HCT116 (cell line): ENCODE data around the gene SNN. TPM values are rescaled to one million over a fixed set of nuclear protein-coding genes. Genes with fewer than 3 reads are reported as not detected.

Experiments used
- ATAC-seq: fragments of 200-7000 bp; cut with Tn5 transposase; 2 replicates; pipeline ENCODE4 v1.9.1; 2020; ENCODE audit warnings: mild to moderate bottlenecking, moderate library complexity
- BruUV-seq: library from RNA; stranded (reverse); fragments of 400-500 nt; replicated peaks from 2 replicates; lab custom pipeline; 2021; lab: Mats Ljungman, UMichigan
- CTCF ChIA-PET: fragments of 300-600 bp; sonication (Branson Sonifier 250); formaldehyde crosslinking; loops from one replicate; lab custom pipeline; 2021; ENCODE audit warnings: antibody characterized with exemption; lab: Charles Lee
- POLR2A ChIA-PET: fragments of 300-600, 350-600 bp; sonication (Branson Sonifier 250); formaldehyde crosslinking; loops from one replicate; lab custom pipeline; 2021; ENCODE audit warnings: antibody characterized with exemption; lab: Charles Lee
- RAD21 ChIA-PET, 2 experiments: fragments of 300-600 bp; sonication (Branson Sonifier 250); formaldehyde crosslinking; loops; one replicate each; lab custom pipeline; 2023; ENCODE audit warnings: low total read pairs in 2 of 2; ENCODE audit not compliant: uncharacterized antibody in 2 of 2, unreplicated experiment in 2 of 2, low non-redundant PET in 1 of 2; lab: Charles Lee
- DNase-seq: peaks from one replicate; pipeline ENCODE4 v3.0.0-alpha.2; 2010; ENCODE audit warnings: low read depth, low spot score
- H2AFZ ChIP-seq: fragments of 200-600 bp; shearing (Covaris generic), sonication (generic); 2 replicates; pipeline ENCODE4 v1.6.1; 2017; ENCODE audit warnings: low read depth, mixed run types, mixed read lengths, antibody characterized with exemption, low read length; ENCODE audit not compliant: poor library complexity, severe bottlenecking
- H3K27ac ChIP-seq: 2 replicates; pipeline ENCODE4 v1.5.1; 2012; ENCODE audit warnings: low read depth, low read length
- H3K27me3 ChIP-seq: fragments of 200-600 bp; sonication (generic); 2 replicates; pipeline ENCODE4 v1.6.1; 2016; ENCODE audit warnings: mixed run types, low read length, mixed read lengths; ENCODE audit not compliant: insufficient read depth
- H3K36me3 ChIP-seq, 2 experiments: fragments of 200-500 bp in 1 of 2; fragments of 200-600 bp in 1 of 2; sonication (Bioruptor generic) in 1 of 2; sonication (generic) in 1 of 2; 2 replicates each; pipeline versions ENCODE4 v1.5.1 to v1.6.1; 2014 to 2016; ENCODE audit warnings: low read length in 2 of 2, inconsistent platforms in 1 of 2, mixed read lengths in 1 of 2, mixed run types in 1 of 2; ENCODE audit not compliant: insufficient read depth in 2 of 2, control insufficient read depth in 1 of 2
- H3K4me1 ChIP-seq, 2 experiments: fragments of 200-600 bp in 1 of 2; sonication (generic) in 1 of 2; 2 replicates each; pipeline versions ENCODE4 v1.5.1 to v1.6.1; 2012 to 2017; ENCODE audit warnings: low read length in 2 of 2, inconsistent platforms in 1 of 2, mild to moderate bottlenecking in 1 of 2, mixed read lengths in 1 of 2, mixed run types in 1 of 2, moderate library complexity in 1 of 2; ENCODE audit not compliant: insufficient read depth in 2 of 2, control insufficient read depth in 1 of 2
- H3K4me2 ChIP-seq: fragments of 200-600 bp; sonication (generic); 2 replicates; pipeline ENCODE4 v1.6.1; 2017; ENCODE audit warnings: mixed run types, low read length, mixed read lengths
- H3K4me3 ChIP-seq, 2 experiments: fragments of 200-600 bp in 1 of 2; sonication (generic) in 1 of 2; replicated peaks in 1 of 2; 2 replicates each; pipeline ENCODE4 v1.5.1; 2011 to 2016; ENCODE audit warnings: low read length in 2 of 2, control low read depth in 1 of 2, low read depth in 1 of 2, mild to moderate bottlenecking in 1 of 2, mixed read lengths in 1 of 2, mixed run types in 1 of 2
- H3K79me2 ChIP-seq: fragments of 200-600 bp; sonication (generic); 2 replicates; pipeline ENCODE4 v1.6.1; 2017; ENCODE audit warnings: mild to moderate bottlenecking, mixed run types, low read length, moderate library complexity, mixed read lengths; ENCODE audit not compliant: insufficient read depth
- H3K9ac ChIP-seq: fragments of 200-600 bp; sonication (generic); 2 replicates; pipeline ENCODE4 v1.6.1; 2016; ENCODE audit warnings: low read length, mixed read lengths
- H3K9me2 ChIP-seq: fragments of 200-600 bp; sonication (generic), shearing (Covaris generic); 2 replicates; pipeline ENCODE4 v1.6.1; 2017; ENCODE audit warnings: mixed run types, mild to moderate bottlenecking, moderate library complexity; ENCODE audit not compliant: insufficient read depth
- H3K9me3 ChIP-seq, 2 experiments: fragments of 200-500 bp in 1 of 2; fragments of 200-600 bp in 1 of 2; sonication (Bioruptor generic) in 1 of 2; sonication (generic) in 1 of 2; 2 replicates each; pipeline ENCODE4 v1.6.1; 2014 to 2017; ENCODE audit warnings: low read length in 2 of 2, mixed read lengths in 2 of 2, inconsistent platforms in 1 of 2, low read depth in 1 of 2, mild to moderate bottlenecking in 1 of 2, mixed run types in 1 of 2, moderate library complexity in 1 of 2; ENCODE audit not compliant: control insufficient read depth in 1 of 2, insufficient read depth in 1 of 2
- H4K20me1 ChIP-seq: fragments of 200-600 bp; sonication (generic), shearing (Covaris generic); 2 replicates; pipeline ENCODE4 v1.6.1; 2017; ENCODE audit warnings: mixed run types, mild to moderate bottlenecking, moderate library complexity; ENCODE audit not compliant: insufficient read depth
- CBX3 ChIP-seq: IDR thresholded peaks from 2 replicates; pipeline ENCODE4 v1.6.1; 2012; ENCODE audit warnings: low read depth
- EGR1 ChIP-seq: IDR thresholded peaks from 2 replicates; pipeline ENCODE4 v1.6.1; 2012; ENCODE audit warnings: low read depth
- EZH2 ChIP-seq: fragments of 200-600 bp; sonication (generic); IDR thresholded peaks from 2 replicates; pipeline ENCODE4 v1.6.1; 2017; ENCODE audit warnings: antibody characterized with exemption, mixed run types
- FOSL1 ChIP-seq: IDR thresholded peaks from 2 replicates; pipeline ENCODE4 v1.6.1; 2012; ENCODE audit warnings: low read depth
- JUND ChIP-seq: IDR thresholded peaks from 2 replicates; pipeline ENCODE4 v1.6.1; 2012
- POLR2A ChIP-seq: IDR thresholded peaks from 2 replicates; pipeline ENCODE4 v1.7.0; 2011; ENCODE audit warnings: borderline replicate concordance; ENCODE audit not compliant: insufficient read depth, insufficient read length; ENCODE audit errors: extremely low read depth
- POLR2AphosphoS5 ChIP-seq: IDR thresholded peaks from 2 replicates; pipeline ENCODE4 v1.6.1; 2011; ENCODE audit warnings: mild to moderate bottlenecking, low read depth, low read length, moderate library complexity
- SRF ChIP-seq: IDR thresholded peaks from 2 replicates; pipeline ENCODE4 v1.6.1; 2012; ENCODE audit warnings: low read depth
- ZNF274 ChIP-seq: fragments of 200-500 bp; sonication (Bioruptor generic); IDR thresholded peaks from 2 replicates; pipeline ENCODE4 v1.6.1; 2014; ENCODE audit warnings: mild to moderate bottlenecking, low read depth, low read length, inconsistent platforms
- intact Hi-C: fragments of 100-400 bp; cut with micrococcal nuclease; formaldehyde crosslinking; loops from 2 replicates; pipeline ENCODE4 v1.10.0; 2022
- total RNA-seq: library from RNA; stranded (reverse); gene quantifications from one replicate; pipeline ENCODE4 v1.2.1, GENCODE V29; 2021; ENCODE audit not compliant: unreplicated experiment
- TF ChIP-seq, protein P1 (sequence below): IDR thresholded peaks from 2 replicates; pipeline ENCODE4 v1.6.1; 2011; ENCODE audit warnings: mild to moderate bottlenecking, low read length, moderate library complexity; ENCODE audit not compliant: insufficient replicate concordance; ENCODE audit errors: extremely low read depth
- TF ChIP-seq, protein P2 (sequence below): IDR thresholded peaks from 2 replicates; pipeline ENCODE4 v1.6.1; 2012

The SNN gene
- total RNA-seq, 1 experiment from 2014 or later, result 12.2 TPM

DNA sequence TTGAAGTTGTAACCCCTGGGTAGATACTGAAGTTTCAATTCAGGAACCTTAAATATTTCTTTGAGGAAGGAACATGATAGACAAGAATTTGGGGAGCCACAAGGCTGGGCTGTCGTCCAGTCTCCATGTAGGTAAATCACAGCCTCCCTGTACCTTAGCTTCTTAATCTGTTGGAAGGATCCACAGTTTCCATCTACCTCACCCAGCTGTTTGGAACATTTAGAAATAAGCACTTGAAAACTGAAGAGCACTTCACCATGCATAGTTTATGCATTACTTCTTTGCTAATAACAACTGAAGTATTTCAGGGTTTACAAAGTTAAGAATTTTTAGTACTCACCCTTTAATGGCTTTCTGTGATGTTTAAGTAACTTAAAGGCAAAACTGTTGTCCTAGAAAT is 57.2 kb downstream of the SNN start:
- Histone ChIP-seq H3K9ac (no peak overlapping the region), H3K9me3 (no peaks in the 10 kb centered on the region), H3K27ac (no peak overlapping the region), H3K36me3 (peaks cover 29 to 45% of the 10 kb centered on the region in 2 experiments; a peak in 3 of 4 replicates), H3K79me2 (peaks cover 29% of the 10 kb centered on the region), H2AFZ (no peak overlapping the region), H3K4me2 (no peak overlapping the region), H3K4me1 (no peaks in the 10 kb centered on the region), H3K4me3 (no peak overlapping the region), H3K27me3 (no peaks in the 10 kb centered on the region), H4K20me1 (no peaks in the 10 kb centered on the region), H3K9me2 (no peaks in the 10 kb centered on the region)
- no peak for DNase-seq
- no peak for ATAC-seq
- BruUV-seq, result no TSS peak
- POLR2A ChIA-PET, result no interaction called here
- RAD21 ChIA-PET, result no interaction called here
- intact Hi-C loops, result no loop called here
- CTCF ChIA-PET, result no interaction called here
- TF ChIP-seq FOSL1 (no peak), EZH2 (no peak), JUND (no peak), CBX3 (no peak), SRF (no peak), EGR1 (no peak), POLR2AphosphoS5 (no peak), ZNF274 (no peak), POLR2A (no peak)
- TF ChIP-seq, protein P1, sequence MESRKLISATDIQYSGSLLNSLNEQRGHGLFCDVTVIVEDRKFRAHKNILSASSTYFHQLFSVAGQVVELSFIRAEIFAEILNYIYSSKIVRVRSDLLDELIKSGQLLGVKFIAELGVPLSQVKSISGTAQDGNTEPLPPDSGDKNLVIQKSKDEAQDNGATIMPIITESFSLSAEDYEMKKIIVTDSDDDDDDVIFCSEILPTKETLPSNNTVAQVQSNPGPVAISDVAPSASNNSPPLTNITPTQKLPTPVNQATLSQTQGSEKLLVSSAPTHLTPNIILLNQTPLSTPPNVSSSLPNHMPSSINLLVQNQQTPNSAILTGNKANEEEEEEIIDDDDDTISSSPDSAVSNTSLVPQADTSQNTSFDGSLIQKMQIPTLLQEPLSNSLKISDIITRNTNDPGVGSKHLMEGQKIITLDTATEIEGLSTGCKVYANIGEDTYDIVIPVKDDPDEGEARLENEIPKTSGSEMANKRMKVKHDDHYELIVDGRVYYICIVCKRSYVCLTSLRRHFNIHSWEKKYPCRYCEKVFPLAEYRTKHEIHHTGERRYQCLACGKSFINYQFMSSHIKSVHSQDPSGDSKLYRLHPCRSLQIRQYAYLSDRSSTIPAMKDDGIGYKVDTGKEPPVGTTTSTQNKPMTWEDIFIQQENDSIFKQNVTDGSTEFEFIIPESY, result no peak
- TF ChIP-seq, protein P2, sequence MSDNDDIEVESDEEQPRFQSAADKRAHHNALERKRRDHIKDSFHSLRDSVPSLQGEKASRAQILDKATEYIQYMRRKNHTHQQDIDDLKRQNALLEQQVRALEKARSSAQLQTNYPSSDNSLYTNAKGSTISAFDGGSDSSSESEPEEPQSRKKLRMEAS, result no peak
